ENCODE data around the gene TMEM245.

Gene TMEM245

GRCh38 chr9:109098960-109099308 is 20.8 kb downstream of the TMEM245 start:
- no peak for DNase-seq

GRCh38 chr9:109098171-109098959 is 21.4 kb downstream of the TMEM245 start:
- peak; percentile 38 for DNase-seq

- no peak for DNase-seq
Observed at GRCh38 chr9:109097146-109097545, 22.6 kb downstream of the TMEM245 start.

DNA sequence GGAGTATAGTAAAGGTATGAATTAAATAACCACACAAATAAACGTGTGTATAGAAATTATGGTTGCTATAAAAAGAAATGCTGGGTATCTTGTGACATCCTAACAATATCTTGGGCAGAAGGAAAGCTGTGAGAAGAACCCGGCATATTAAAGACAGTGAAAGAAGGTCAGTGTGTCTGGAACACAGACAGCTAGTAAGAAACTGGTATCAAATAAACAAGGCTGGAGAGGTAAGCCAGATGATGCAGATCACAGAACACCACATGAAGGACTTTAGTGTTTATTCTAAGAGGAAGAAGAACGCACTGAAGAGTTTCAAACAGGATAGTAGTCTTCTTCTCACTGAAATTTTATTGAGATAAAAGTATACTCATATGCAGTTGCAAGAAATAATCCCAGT is 24.4 kb downstream of the TMEM245 start:
- DNase-seq = no peak

- no peak for DNase-seq
Observed at GRCh38 chr9:109094268-109094667, 25.5 kb downstream of the TMEM245 start.

GRCh38 chr9:109092587-109092986 is 27.2 kb downstream of the TMEM245 start:
- no peak for DNase-seq

GRCh38 chr9:109092051-109092580 is 27.6 kb downstream of the TMEM245 start:
- DNase-seq = no peak

- DNase-seq = no peak
Observed at GRCh38 chr9:109088221-109088620, 31.5 kb downstream of the TMEM245 start.

DNA sequence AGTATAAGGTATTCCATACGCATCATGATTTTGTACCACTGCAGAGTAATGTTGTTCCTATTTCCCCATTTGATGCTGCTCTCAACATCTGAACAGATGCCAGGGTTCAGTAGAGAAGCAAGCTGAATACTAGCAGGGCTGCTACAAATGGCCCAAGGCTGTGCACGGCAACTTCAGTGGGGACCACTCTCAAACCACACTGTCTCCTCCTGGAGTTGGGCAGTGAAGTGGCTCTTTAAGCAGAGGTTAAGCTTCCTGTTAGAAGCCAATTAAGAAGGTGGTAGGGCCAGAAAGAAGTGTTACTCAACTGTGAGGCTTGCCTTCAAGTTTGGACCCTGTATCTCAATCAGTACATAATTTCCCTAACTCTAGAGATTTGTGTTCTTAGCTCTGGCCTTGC is 32.0 kb downstream of the TMEM245 start:
- DNase-seq = no peak

DNA sequence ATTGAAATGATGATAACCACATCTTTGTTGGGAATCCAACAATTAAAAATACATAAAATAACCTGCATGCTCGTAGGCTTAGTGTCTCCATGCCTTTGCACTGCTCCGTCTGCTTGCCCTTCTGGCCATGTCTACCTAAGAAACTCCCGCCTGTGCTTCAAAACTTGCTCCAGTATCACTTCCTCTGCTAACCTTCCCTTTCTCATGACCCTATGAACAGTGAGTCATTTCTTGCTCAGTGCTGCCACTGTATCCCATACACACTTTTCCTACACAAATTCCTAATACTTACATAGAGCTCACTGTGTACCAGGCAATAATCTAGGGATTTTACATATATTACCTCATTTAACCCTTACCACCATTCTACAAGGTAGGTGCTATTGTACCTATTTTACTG is 33.5 kb downstream of the TMEM245 start:
- DNase-seq = no peak

- DNase-seq = no peak
Observed at GRCh38 chr9:109085510-109085909, 34.2 kb downstream of the TMEM245 start.

DNA sequence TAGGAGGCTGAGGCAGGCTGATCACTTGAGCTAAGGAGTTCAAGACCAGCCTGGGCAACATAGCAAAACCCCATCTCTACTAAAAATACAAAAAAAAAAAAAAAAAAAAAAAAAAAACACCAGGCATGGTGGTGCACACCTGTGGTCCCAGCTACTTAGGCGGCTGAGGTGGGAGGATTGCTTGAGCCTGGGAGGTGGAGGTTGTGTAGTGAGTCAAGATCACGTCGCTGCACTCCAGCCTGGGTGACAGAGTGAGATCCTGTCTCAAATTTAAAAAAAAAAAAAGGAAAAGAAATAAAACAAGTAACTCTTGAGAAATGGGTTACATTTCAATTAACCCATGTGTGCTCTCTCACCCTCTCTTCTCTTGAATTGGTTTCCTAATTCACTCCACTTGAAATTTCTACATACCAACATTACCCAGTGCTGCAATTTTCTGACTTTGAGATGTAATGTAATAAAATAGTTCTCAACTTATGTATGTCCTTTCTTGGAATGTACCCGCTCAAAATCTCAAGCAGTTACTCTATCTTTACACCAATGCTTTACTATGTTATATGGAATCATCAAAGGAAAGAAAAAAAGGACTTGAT is 35.8 kb downstream of the TMEM245 start:
- no peak for DNase-seq

DNA sequence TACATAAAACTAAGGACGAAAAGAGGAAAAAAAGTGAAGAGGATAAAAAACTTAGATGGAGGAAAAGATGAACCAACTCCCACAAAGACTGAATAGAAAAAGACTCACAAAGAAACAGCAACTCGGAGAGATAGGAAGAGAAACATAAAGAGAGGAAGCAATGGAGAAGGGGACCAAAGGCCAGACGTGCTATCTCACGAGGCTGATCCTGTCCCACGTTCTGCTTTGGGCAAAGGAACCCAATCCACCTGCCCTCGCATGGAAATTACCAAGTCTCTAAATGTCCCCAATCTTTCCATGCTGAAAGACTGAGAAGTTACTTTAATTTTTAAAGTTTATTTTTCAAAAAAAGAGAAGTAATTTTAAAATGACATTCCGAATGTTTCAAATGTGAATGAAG is 36.6 kb downstream of the TMEM245 start:
- no peak for DNase-seq

- no peak for DNase-seq
Observed at GRCh38 chr9:109082091-109082620, 37.6 kb downstream of the TMEM245 start.

DNA sequence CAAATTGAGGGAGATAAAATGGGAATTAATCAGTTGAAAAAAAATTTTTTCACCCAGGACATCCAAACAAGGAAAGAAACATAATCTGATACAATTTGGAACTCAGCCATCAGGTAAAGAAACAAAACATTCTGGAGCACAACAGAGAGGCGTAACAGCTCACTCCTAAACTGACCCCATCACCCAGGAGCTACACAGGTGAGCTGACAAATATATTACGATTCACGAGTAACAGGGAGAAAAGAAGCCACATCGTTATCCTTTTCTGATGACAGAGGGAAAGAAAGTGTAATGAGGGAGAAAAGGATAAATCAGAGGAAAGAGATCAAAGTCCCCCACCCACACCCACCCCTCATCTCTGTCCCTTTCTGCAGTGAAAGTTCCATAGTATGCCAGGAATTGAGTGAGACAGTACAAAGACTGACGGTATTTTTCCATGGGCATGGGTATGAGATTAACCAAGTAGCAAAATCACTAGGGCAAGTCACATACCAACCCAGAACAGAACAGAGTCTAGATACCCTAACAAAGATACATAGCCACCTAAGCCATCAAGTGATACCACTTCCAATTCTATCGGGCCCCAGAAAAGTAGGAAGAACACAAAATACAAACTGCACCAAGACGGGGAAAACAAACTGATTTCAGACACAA is 45.4 kb downstream of the TMEM245 start:
- no peak for DNase-seq

GRCh38 chr9:109072821-109073435 is 46.8 kb downstream of the TMEM245 start:
- DNase-seq = no peak

GRCh38 chr9:109072133-109072692 is 47.5 kb downstream of the TMEM245 start:
- DNase-seq = no peak

- DNase-seq = no peak
Observed at GRCh38 chr9:109068764-109069163, 51.0 kb downstream of the TMEM245 start.

- no peak for DNase-seq
Observed at GRCh38 chr9:109064963-109065702, 54.6 kb downstream of the TMEM245 start.

DNA sequence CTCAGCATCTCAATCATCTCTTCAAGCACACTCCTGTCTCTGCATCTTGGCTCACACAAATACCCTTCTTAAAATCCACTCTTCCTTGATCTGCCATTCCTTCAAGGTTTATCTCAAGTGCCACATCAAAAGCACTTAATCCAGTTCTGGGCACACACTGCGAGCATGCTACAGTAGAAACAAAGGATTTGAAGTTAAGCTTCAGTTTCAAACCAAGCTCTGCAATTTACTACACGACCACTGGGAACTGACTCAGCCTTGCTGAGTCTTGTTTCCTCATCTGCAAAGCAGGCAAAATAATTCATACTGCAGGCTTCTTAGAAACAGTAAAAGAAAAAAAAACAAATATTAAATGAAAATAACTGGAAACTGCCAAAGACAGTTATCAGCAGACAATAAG is 56.0 kb downstream of the TMEM245 start:
- no peak for DNase-seq

GRCh38 chr9:109062543-109062942 is 57.2 kb downstream of the TMEM245 start:
- DNase-seq = no peak

DNA sequence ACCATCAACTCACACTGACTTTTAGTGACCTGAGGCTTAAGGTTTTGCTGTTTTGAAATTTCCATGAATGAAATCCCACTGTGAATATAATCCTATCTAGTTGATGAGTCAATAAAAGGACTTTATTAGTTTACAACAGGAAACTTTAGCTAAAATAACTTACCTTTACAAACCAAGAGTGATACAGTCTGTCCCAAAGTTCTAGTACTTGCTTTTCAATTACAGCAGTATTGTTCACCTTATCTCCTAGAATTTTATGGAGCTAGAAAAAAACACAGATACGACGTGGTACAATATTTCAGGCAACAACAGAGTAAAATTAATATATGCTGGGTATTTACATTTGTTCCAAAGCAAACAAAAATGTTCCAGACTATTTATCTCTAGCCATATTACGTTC is 59.6 kb downstream of the TMEM245 start:
- no peak for DNase-seq
